HG03354 (cell line): Measurements from ENCODE around the gene LY6G5B.

Experiments
- ATAC-seq: cut with Tn5 transposase; IDR thresholded peaks from one replicate; pipeline ENCODE4 v1.9.1; 2021; ENCODE audit warnings: mild to moderate bottlenecking; ENCODE audit not compliant: unreplicated experiment, poor library complexity, severe bottlenecking

The LY6G5B gene

GRCh38 chr6:31661262-31662123 lies 8.3 kb upstream of the LY6G5B start:
- no peak for ATAC-seq

- no peak for ATAC-seq
Measured at GRCh38 chr6:31662124-31662723, 7.6 kb upstream of the LY6G5B start.

- no peak for ATAC-seq
Measured at GRCh38 chr6:31663126-31663960, 6.4 kb upstream of the LY6G5B start.

- no peak for ATAC-seq
Measured at GRCh38 chr6:31663961-31664789, 5.6 kb upstream of the LY6G5B start.

- ATAC-seq = no peak
Measured at GRCh38 chr6:31664790-31665500, 4.8 kb upstream of the LY6G5B start, which contains the start of gene GPANK1. Gene GPANK1, minus strand, starts transcription at chr6:31664997. Its CDS starts 519 bp downstream, at chr6:31664478.

- ATAC-seq = peak; percentile 82
Measured at GRCh38 chr6:31665501-31666336, 4.1 kb upstream of the LY6G5B start, which contains the start of gene CSNK2B. Gene CSNK2B, plus strand, starts transcription at chr6:31666080. Its CDS starts 752 bp downstream, at chr6:31666832.

- ATAC-seq = no peak
Measured at GRCh38 chr6:31666337-31666965, 3.3 kb upstream of the LY6G5B start.

GRCh38 chr6:31676322-31676903 lies 6.6 kb downstream of the LY6G5B start:
- no peak for ATAC-seq

GRCh38 chr6:31676904-31677303 lies 7.1 kb downstream of the LY6G5B start:
- ATAC-seq = no peak

- no peak for ATAC-seq
Measured at GRCh38 chr6:31677955-31678354, 8.2 kb downstream of the LY6G5B start.

GRCh38 chr6:31680226-31681134 lies 10.7 kb downstream of the LY6G5B start, which contains the start of gene LY6G5C:
Gene LY6G5C, minus strand, starts transcription at chr6:31681067. Its CDS starts 694 bp downstream, at chr6:31680373.
- ATAC-seq = peak; percentile 48

GRCh38 chr6:31681135-31681671 lies 11.4 kb downstream of the LY6G5B start:
- ATAC-seq = peak; percentile 39

GRCh38 chr6:31683591-31683990 lies 13.8 kb downstream of the LY6G5B start:
- ATAC-seq = no peak

- no peak for ATAC-seq
Measured at GRCh38 chr6:31686483-31686882, 16.7 kb downstream of the LY6G5B start.

- no peak for ATAC-seq
Measured at GRCh38 chr6:31687321-31687720, 17.5 kb downstream of the LY6G5B start.
